Spleen (tissue), 7 donors: ENCODE results near the gene NEO1.

Experiments
- CTCF ChIP-seq, 11 experiments: fragments of 200-600 bp in 7 of 11; fragments of 450-650 bp in 4 of 11; sonication (generic) in 4 of 11; IDR thresholded peaks in 8 of 11; conservative IDR thresholded peaks in 3 of 11; 1 replicate in 7 of 11; 2 replicates in 4 of 11; pipeline versions ENCODE4 v1.4.0 to v1.8.0; 2016 to 2021; ENCODE audit warnings: antibody characterized with exemption in 11 of 11, inconsistent platforms in 4 of 11, mild to moderate bottlenecking in 1 of 11
- POLR2AphosphoS5 ChIP-seq, 3 donors: sonication (generic); formaldehyde crosslinking; IDR thresholded peaks; one replicate each; pipeline ENCODE4 v1.5.1; 2017; ENCODE audit warnings: antibody characterized with exemption in 3 of 3
- donor health status: DM: no; HTN: no; CAD: no; lungs with moderate emphysema.
- donor health status: DM: no; HTN: no; CAD: no.
- donor health status: DM: no; HTN: no; CAD: no.

GRCh38 chr15:73319460-73320245, 267.4 kb downstream of the NEO1 start:
- TF ChIP-seq POLR2AphosphoS5 (IDR thresholded peaks at IDR 0.05) (no peak), CTCF (IDR thresholded peaks at IDR 0.05 in 8 of 11, conservative IDR thresholded peaks at IDR 0.05 in 3 of 11) (no peak)
